GM12891 (cell line): ENCODE results near the gene BMP4.

Experiments used
- PAX5 ChIP-seq: IDR thresholded peaks from 2 replicates; pipeline ENCODE4 v1.6.1; 2011; ENCODE audit warnings: low read length, moderate library complexity, mild to moderate bottlenecking; ENCODE audit not compliant: insufficient read depth, severe bottlenecking
- POLR2A ChIP-seq: IDR thresholded peaks from 2 replicates; pipeline ENCODE4 v1.6.1; 2011; ENCODE audit warnings: low read depth, low read length, control low read depth
- POLR2AphosphoS5 ChIP-seq: IDR thresholded peaks from 2 replicates; pipeline ENCODE4 v1.6.1; 2011; ENCODE audit warnings: low read depth, low read length, control low read depth

- no peak for TF ChIP-seq POLR2A
- TF ChIP-seq POLR2AphosphoS5: no peak
- TF ChIP-seq PAX5: no peak
These were observed 35.6 kb downstream of the BMP4 start for GRCh38 chr14:53921027-53921426.
